GM12873 (cell line): Measurements from ENCODE around the gene C17orf113.

ENCODE experiments used
- TF ChIP-seq, protein P1 (sequence below): IDR thresholded peaks from 2 replicates; pipeline ENCODE4 v1.5.1; 2012; ENCODE audit warnings: low read depth, mild to moderate bottlenecking, moderate library complexity, low read length, control low read depth; ENCODE audit not compliant: insufficient read depth; ENCODE audit errors: missing control alignments

C17orf113 gene

DNA sequence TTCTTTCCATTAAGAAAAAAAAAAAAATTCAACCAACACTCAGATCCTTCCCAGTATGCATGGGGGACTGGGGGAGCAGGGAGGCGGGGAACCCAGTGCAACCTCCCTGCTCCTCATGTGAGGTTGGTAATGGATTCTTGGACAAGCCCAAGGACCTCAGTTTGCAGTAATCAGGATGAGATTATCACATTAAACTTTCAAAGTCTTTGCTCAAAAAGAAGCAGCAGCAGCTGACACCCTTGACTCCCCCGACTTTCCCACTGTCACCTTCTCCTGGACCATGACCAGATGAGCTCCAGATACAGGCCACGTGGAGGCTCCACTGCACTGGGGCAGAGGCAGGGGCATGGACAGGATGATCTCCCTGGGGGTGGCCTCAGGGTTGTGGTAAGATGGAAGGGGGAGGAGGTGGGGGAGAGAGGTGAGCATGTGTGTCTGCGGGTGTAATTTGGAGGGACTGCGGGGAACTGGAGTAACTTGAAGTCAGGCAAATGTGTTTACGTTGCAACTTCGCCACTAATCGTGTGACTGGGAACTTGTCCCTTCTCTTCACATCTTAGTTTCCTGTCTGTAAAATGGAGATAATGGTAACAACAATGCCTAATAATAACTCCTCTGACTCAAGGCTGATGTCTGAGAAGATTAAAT, 28.1 kb upstream of the C17orf113 start:
- TF ChIP-seq, protein P1, sequence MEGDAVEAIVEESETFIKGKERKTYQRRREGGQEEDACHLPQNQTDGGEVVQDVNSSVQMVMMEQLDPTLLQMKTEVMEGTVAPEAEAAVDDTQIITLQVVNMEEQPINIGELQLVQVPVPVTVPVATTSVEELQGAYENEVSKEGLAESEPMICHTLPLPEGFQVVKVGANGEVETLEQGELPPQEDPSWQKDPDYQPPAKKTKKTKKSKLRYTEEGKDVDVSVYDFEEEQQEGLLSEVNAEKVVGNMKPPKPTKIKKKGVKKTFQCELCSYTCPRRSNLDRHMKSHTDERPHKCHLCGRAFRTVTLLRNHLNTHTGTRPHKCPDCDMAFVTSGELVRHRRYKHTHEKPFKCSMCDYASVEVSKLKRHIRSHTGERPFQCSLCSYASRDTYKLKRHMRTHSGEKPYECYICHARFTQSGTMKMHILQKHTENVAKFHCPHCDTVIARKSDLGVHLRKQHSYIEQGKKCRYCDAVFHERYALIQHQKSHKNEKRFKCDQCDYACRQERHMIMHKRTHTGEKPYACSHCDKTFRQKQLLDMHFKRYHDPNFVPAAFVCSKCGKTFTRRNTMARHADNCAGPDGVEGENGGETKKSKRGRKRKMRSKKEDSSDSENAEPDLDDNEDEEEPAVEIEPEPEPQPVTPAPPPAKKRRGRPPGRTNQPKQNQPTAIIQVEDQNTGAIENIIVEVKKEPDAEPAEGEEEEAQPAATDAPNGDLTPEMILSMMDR: no peak

DNA sequence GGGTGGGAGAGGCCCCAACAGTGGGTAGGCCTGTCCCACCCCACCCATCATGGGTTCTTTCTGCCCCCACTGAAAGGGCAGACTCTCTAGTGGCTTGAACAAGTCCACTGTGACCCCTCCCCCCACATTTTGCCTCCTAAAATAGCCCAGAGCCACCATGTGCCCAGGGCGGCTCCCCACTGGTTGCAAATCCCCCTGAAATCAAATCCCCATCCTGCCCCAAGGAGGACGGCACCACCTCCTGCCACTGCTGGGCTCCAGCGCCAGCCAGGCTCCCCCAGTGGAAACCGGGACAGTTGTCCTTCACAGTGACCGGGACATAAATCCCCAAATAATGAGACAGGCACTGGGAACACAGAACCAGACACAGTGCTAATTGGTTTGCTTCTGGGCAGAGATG, 27.4 kb upstream of the C17orf113 start:
- TF ChIP-seq, protein P1: no peak

DNA sequence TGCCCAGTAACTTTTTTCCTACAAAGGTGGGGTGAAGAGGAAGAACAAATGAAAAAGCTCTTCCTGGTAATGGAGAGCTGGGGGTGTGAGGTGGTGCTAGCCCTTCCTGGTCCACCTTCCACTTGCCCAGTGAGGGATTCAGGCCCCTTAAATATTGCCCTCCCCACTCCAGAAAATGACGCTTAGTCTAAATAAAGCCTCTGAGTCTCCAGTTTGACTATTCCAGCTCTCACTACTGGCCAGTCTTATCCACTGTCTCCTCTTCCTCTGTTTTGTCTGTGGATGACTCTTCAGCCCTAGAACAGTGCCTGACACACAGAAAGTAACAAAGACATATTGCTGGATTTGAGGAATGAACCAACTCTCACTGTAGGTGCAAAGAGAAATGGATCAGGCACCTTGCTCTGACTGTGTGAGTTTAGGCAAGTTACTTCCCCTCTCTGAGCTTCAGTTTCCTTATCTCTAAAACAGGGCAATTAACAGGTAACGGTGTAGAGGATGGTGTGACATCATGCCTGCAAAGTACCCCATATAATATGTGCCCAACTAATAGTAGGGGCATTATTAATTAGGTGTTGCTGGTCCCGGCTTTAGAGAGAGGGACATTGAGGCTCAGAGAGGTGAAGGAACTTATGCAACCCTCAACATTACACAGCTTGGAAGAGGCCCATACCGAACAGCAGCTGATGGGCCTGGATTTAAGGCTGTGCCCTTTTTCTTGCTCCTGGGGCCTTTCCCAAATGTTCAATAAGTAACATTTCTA, 26.6 kb upstream of the C17orf113 start:
- TF ChIP-seq, protein P1: no peak

DNA sequence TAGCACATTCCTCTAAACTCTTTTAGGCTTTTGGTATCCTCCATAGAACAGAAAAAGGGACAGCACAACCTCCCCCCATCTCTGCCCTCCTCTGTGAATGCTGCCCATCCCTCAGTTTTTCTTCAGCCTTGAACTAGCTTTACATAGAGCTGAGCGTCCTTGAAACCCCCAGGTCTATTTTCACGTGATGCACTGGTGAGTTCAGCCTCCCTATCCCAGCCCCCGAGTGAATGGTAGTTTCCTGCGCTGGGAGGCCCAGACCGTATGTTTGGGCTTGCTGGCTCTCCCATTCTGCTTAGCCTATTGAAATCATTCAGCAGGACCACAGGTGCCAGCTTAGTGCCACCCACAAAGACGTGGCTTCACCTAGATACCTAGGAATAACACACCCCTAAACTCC, 25.4 kb upstream of the C17orf113 start:
- TF ChIP-seq, protein P1: no peak

DNA sequence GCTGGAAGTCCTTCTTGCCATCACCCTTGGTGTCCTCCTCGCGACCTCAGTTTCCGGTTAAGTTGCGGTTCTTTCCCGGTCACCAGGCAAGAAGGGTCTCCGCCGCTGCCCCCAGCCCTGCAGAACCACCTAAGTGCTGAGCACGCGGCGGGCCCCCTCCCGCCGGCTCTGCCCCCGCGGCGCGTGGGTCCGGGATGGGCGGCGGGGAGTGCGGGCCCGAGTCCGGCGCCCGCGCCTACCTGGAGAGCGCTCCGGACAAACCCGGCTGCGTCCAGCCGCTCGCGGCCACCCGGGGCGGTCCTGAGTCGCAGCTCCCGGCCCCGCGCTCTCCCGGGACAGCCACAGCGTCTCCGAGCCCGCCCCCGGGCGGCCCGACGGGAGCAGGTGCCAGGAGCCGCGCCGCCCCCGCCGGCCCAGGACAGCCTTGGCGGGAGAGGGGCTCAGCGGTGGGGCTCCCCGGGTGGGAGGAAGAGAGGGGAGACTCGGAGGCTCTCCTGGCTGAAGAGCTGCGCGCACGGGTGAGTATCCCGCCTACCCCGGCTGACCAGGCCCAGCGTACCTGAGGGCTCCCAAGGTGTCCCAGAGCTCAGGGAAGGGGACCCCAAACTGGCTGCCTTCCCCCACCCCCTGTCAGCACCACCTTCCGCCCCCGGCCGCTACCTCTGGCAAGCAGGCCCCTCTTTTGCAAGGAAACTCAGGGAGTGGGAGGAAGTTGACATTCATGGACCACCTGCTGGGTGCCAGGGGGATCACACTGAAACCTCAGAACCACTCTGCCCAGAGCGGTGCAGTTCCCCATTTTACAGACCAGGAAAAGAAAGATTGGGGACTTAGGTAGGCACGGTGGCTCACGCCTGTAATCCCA, 22.2 kb upstream of the C17orf113 start:
- TF ChIP-seq, protein P1: peak; percentile 14

DNA sequence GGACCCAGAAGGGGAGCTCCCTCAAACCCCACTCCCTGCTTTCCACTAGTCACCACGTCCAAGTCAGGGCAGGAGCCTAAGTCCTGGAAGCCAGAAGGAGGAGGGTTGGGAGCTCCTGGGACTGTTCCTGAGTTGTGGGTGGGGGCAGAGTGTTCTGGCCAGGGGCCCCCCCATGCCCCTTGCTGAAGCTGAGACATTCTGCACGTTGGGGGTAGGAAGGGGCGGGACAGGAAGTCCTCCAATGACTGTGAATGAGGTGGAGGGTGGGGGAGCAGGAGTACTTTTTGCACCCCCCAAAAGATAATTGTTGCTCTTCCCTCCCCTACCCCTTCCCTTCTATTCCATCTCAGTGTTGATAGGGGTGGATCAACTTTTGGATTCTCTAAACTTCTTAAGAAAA, 21.4 kb upstream of the C17orf113 start:
- TF ChIP-seq, protein P1: no peak

DNA sequence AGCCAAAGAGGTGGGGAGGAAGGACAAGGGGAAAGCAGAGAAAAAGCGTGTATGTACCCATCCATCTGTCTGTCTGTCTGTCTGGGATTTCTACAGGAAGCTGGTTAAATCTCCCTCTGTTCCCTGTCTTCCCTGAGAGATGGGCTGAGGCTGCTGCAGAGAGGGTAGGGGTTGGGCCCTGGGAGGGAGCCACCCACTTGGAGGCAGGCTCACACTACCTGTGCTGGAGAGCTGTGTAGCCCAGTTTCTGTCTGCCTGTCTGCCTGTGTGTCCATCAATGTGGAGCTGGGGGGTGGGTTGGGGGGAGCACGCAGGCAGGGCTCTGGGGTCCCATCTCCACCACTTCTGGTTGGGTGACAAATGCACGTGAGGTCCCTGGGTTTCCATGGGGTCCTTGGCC, 18.6 kb upstream of the C17orf113 start:
- TF ChIP-seq, protein P1: no peak
